ENCODE measurements around the gene INPP5J. TPM values are rescaled to one million over a fixed set of nuclear protein-coding genes. Genes with fewer than 3 reads are reported as not detected.

Gene INPP5J
- total and polyA plus RNA-seq, 2 experiments from 2014 or later: 4.8 to 14.5 TPM

DNA sequence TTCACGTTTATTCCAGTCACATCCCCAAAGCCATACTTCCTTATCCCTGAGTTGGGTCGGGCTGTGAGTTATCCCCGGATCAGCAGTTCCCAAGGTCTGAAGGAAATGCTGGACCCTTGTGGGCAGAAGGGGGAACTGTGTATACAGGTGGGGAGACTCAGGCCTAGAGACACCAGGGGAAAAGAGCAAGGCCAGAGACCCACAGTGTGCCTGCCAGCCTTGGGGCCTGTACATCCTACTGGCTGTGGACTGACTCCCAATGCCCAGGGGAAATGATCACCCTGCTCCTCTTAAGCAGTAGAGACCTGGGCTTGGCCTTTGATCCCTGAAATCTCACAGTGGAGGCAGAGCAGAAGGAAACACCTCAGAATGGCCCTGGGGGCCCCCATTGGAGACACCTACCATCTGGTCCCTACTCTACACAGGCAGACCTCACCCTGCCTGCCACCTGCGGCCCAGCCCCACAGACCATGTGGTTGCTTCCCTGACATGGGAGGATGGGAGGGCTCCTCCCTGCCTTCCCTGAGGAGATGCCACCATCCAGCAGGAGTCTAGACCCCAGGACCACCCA is 16.7 kb upstream of the INPP5J start:
- Mint-ChIP-seq H3K9me3 (no peaks in the 10 kb centered on the region; the same call in 2 of the 3 replicates), H3K4me3 (peak overlapping the region; percentile 70), H3K27ac (no peak overlapping the region), H3K27me3 (ENCODE audit: insufficient read depth, low read depth, poor library complexity) (peaks cover 47% of the 10 kb centered on the region), H3K4me1 (peaks cover 9% of the 10 kb centered on the region), H3K36me3 (ENCODE audit: low read depth) (no peaks in the 10 kb centered on the region)
- H3K27me3 ChIP-seq (ENCODE audit: insufficient read depth): peaks cover 22% of the 10 kb centered on the region
- H3K9me2 ChIP-seq (ENCODE audit: insufficient read depth): no peaks in the 10 kb centered on the region
- peaks cover 6% of the 10 kb centered on the region; the same call in 1 of the 2 replicates for H4K20me1 ChIP-seq (replicated peaks; ENCODE audit: insufficient read depth)
- H2AFZ ChIP-seq: no peak overlapping the region
- peaks cover 25% of the 10 kb centered on the region for H3K4me1 ChIP-seq (ENCODE audit: insufficient read depth)
- ATAC-seq: peak; percentile 5; the same call in 1 of the 3 replicates
- H3K4me3 ChIP-seq: no peak overlapping the region
- TF ChIP-seq, protein P1, sequence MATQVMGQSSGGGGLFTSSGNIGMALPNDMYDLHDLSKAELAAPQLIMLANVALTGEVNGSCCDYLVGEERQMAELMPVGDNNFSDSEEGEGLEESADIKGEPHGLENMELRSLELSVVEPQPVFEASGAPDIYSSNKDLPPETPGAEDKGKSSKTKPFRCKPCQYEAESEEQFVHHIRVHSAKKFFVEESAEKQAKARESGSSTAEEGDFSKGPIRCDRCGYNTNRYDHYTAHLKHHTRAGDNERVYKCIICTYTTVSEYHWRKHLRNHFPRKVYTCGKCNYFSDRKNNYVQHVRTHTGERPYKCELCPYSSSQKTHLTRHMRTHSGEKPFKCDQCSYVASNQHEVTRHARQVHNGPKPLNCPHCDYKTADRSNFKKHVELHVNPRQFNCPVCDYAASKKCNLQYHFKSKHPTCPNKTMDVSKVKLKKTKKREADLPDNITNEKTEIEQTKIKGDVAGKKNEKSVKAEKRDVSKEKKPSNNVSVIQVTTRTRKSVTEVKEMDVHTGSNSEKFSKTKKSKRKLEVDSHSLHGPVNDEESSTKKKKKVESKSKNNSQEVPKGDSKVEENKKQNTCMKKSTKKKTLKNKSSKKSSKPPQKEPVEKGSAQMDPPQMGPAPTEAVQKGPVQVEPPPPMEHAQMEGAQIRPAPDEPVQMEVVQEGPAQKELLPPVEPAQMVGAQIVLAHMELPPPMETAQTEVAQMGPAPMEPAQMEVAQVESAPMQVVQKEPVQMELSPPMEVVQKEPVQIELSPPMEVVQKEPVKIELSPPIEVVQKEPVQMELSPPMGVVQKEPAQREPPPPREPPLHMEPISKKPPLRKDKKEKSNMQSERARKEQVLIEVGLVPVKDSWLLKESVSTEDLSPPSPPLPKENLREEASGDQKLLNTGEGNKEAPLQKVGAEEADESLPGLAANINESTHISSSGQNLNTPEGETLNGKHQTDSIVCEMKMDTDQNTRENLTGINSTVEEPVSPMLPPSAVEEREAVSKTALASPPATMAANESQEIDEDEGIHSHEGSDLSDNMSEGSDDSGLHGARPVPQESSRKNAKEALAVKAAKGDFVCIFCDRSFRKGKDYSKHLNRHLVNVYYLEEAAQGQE (IDR thresholded peaks at IDR 0.05; ENCODE audit: unreplicated experiment): no peak
- TF ChIP-seq, protein P2, sequence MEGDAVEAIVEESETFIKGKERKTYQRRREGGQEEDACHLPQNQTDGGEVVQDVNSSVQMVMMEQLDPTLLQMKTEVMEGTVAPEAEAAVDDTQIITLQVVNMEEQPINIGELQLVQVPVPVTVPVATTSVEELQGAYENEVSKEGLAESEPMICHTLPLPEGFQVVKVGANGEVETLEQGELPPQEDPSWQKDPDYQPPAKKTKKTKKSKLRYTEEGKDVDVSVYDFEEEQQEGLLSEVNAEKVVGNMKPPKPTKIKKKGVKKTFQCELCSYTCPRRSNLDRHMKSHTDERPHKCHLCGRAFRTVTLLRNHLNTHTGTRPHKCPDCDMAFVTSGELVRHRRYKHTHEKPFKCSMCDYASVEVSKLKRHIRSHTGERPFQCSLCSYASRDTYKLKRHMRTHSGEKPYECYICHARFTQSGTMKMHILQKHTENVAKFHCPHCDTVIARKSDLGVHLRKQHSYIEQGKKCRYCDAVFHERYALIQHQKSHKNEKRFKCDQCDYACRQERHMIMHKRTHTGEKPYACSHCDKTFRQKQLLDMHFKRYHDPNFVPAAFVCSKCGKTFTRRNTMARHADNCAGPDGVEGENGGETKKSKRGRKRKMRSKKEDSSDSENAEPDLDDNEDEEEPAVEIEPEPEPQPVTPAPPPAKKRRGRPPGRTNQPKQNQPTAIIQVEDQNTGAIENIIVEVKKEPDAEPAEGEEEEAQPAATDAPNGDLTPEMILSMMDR (conservative IDR thresholded peaks at IDR 0.05; ENCODE audit: low read depth in 2 of 2): 0 out of 4 replicates have a peak, but pooled peaks of 1 of the 2 experiments have one; percentile 13
- no peak for TF ChIP-seq JUNB (IDR thresholded peaks at IDR 0.05; ENCODE audit: unreplicated experiment)
- peak overlapping the region; percentile 92; the same call in 1 of the 2 replicates for H3K4me2 ChIP-seq
- no peak overlapping the region for H3K27ac ChIP-seq (ENCODE audit: low read depth)
- DNase-seq (ENCODE audit: low spot score): no peak
- H3F3A ChIP-seq (replicated peaks; ENCODE audit: low read depth): peaks cover 13% of the 10 kb centered on the region; the same call in 1 of the 2 replicates
- no peaks in the 10 kb centered on the region for H3K36me3 ChIP-seq (ENCODE audit: insufficient read depth)
- no peaks in the 10 kb centered on the region for H3K79me2 ChIP-seq (replicated peaks; ENCODE audit: insufficient read depth)

DNA sequence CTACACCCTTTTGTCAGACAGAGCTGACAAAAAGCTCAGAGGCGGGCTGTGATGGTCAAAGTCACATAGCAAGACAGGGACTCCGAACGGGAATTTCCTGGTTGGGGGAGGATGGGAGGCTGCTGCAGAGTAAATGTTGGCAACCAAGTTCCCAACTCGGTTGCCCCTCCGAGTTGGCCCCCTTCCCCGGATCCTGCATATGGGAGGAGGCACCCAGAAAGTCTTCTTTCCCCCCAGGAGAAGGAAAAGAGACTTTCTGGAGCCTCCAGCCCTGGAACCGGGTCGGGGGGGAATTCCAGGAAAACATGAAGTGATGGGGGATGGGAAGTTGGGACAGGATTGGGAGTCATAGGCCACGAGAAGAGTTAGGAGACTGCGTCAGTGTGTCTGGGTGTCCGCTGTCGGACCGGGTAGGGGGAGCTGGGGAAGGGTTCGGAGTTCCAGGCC is 16.0 kb upstream of the INPP5J start:
- H3K27ac Mint-ChIP-seq: no peak overlapping the region
- H3K4me3 Mint-ChIP-seq: peak overlapping the region; percentile 70
- Histone ChIP-seq H2AFZ (peak overlapping the region; percentile 90), H3K27me3 (ENCODE audit: insufficient read depth) (peaks cover 22% of the 10 kb centered on the region), H4K20me1 (replicated peaks; ENCODE audit: insufficient read depth) (peaks cover 6% of the 10 kb centered on the region; the same call in 1 of the 2 replicates), H3K4me1 (ENCODE audit: insufficient read depth) (peaks cover 25% of the 10 kb centered on the region), H3K79me2 (replicated peaks; ENCODE audit: insufficient read depth) (no peaks in the 10 kb centered on the region), H3K36me3 (ENCODE audit: insufficient read depth) (no peaks in the 10 kb centered on the region), H3K4me2 (peak overlapping the region; percentile 92), H3K9me2 (ENCODE audit: insufficient read depth) (no peaks in the 10 kb centered on the region), H3F3A (replicated peaks; ENCODE audit: low read depth) (peaks cover 13% of the 10 kb centered on the region; the same call in 1 of the 2 replicates), H3K4me3 (peak overlapping the region; percentile 82), H3K27ac (ENCODE audit: low read depth) (no peak overlapping the region)
- DNase-seq (ENCODE audit: low spot score) (peak; percentile 39), ATAC-seq (peak; percentile 2)
- no peaks in the 10 kb centered on the region for H3K36me3 Mint-ChIP-seq (ENCODE audit: low read depth)
- H3K27me3 Mint-ChIP-seq (ENCODE audit: insufficient read depth, low read depth, poor library complexity): peaks cover 40% of the 10 kb centered on the region
- H3K9me3 Mint-ChIP-seq: no peaks in the 10 kb centered on the region; the same call in 2 of the 3 replicates
- peaks cover 9% of the 10 kb centered on the region for H3K4me1 Mint-ChIP-seq
- TF ChIP-seq NANOG (IDR thresholded peaks at IDR 0.05; ENCODE audit: borderline replicate concordance) (no peak), STAT1 (IDR thresholded peaks at IDR 0.05; ENCODE audit: unreplicated experiment) (no peak), JUNB (IDR thresholded peaks at IDR 0.05; ENCODE audit: unreplicated experiment) (no peak), CREB1 (CRISPR knock-in tag; IDR thresholded peaks at IDR 0.05; ENCODE audit: low read depth) (no peak), EZH2phosphoT487 (IDR thresholded peaks at IDR 0.05; ENCODE audit: unreplicated experiment) (no peak), EZH2 (IDR thresholded peaks at IDR 0.05; ENCODE audit: low read depth, unreplicated experiment) (no peak)
- TF ChIP-seq, protein P1 (IDR thresholded peaks at IDR 0.05; ENCODE audit: unreplicated experiment): no peak

All from GM23338 (cell line).